A549 treated with Mapracorat at 1 μM for 4 hours (cell line): Measurements from ENCODE around the gene CASP14. TPM values are rescaled to one million over a fixed set of nuclear protein-coding genes. Genes with fewer than 3 reads are reported as not detected.

Source experiments
- total RNA-seq: library from RNA; stranded (reverse); fragments of 200-300 nt; extraction: Qiagen RNA extraction; gene quantifications from 5 replicates; pipeline ENCODE4 v1.2.3, GENCODE V29; 2022

Gene CASP14
- total RNA-seq, result not detected in 5 replicates

GRCh38 chr19:15048885-15049541, at the start of gene CASP14:
TSS of gene CASP14 (plus strand) at chr19:15049480. CDS start at chr19:15052252, 2,772 bp downstream.

GRCh38 chr19:15081911-15082310, 32.6 kb downstream of the CASP14 start, which contains the start of gene OR1I1:
TSS of gene OR1I1 (plus strand) at chr19:15082211. CDS start at chr19:15087066, 4,855 bp downstream.

GRCh38 chr19:15107061-15108010, 58.1 kb downstream of the CASP14 start, which contains the start of gene SYDE1:
TSS of gene SYDE1 (plus strand) at chr19:15107401. CDS start at chr19:15107434, 33 bp downstream.

Other genes starting within 250 kb of the CASP14 start
- gene OR7A5, start 214.3 kb upstream of the CASP14 start, total RNA-seq, result not detected in 5 replicates
- gene OR7C1, start 214.3 kb upstream of the CASP14 start, total RNA-seq, result not detected in 5 replicates
- not detected in 5 replicates for gene OR7A10, start 200.6 kb upstream of the CASP14 start, total RNA-seq
- not detected in 5 replicates for gene OR7A17, start 163.3 kb upstream of the CASP14 start, total RNA-seq
- not detected in 5 replicates for gene OR7C2, start 108.0 kb upstream of the CASP14 start, total RNA-seq
- gene SLC1A6, start 69.6 kb upstream of the CASP14 start, total RNA-seq, result not detected in 5 replicates
- not detected in 5 replicates for gene OR1I1, start 32.7 kb downstream of the CASP14 start, total RNA-seq
- gene SYDE1, start 57.9 kb downstream of the CASP14 start, total RNA-seq, result 15.7 to 20.3 TPM (median 17.5 TPM) in 5 replicates
- 8.9 to 17.6 TPM (median 15.7 TPM) in 5 replicates for gene NOTCH3, start 151.5 kb downstream of the CASP14 start, total RNA-seq
- 0.12 TPM in 1 of 5 replicates, not detected in the others for gene EPHX3, start 183.0 kb downstream of the CASP14 start, total RNA-seq